ENCODE data around the gene CCL20. TPM values are rescaled to one million over a fixed set of nuclear protein-coding genes. Genes with fewer than 3 reads are reported as not detected.
"Not testable (repeated sequence)": the region's sequence is repeated elsewhere in the genome, so short reads cannot be mapped to it uniquely, and the experiment has no call there.

CCL20 gene
- total RNA-seq, 4 donors from 2014 or later: 0.40 to 1.5 TPM; not detected in 2

DNA sequence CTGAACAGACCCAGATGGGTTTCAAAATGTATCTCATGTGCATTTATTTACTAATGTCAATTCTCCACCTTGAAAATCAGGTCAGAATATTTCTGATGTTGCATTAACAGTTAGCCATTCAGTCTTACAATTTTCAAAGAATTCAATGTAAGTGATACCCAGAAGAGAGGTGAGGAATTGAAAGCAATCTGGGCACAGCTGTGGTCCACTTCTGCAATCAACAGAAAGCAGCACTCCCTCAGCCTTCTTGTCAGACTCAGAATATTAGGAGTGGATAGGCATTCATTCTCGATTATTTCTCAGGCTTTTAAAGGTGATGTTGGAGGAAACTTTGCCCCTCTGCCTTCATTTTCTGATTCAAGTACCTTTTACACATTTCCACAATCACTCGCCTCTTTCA is 15.7 kb downstream of the CCL20 start:
- H3K27me3 ChIP-seq: no peaks in the 10 kb centered on the region
- H3K4me3 ChIP-seq: no peak overlapping the region
- no peaks in the 10 kb centered on the region for H3K36me3 ChIP-seq
- in situ Hi-C loops (cut with MboI; ENCODE audit: low sequenced_read_pairs in 4 of 4): no loop called here
- TF ChIP-seq POLR2A (IDR thresholded peaks at IDR 0.05): no peak
- TF ChIP-seq, protein P1, sequence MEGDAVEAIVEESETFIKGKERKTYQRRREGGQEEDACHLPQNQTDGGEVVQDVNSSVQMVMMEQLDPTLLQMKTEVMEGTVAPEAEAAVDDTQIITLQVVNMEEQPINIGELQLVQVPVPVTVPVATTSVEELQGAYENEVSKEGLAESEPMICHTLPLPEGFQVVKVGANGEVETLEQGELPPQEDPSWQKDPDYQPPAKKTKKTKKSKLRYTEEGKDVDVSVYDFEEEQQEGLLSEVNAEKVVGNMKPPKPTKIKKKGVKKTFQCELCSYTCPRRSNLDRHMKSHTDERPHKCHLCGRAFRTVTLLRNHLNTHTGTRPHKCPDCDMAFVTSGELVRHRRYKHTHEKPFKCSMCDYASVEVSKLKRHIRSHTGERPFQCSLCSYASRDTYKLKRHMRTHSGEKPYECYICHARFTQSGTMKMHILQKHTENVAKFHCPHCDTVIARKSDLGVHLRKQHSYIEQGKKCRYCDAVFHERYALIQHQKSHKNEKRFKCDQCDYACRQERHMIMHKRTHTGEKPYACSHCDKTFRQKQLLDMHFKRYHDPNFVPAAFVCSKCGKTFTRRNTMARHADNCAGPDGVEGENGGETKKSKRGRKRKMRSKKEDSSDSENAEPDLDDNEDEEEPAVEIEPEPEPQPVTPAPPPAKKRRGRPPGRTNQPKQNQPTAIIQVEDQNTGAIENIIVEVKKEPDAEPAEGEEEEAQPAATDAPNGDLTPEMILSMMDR (IDR thresholded peaks at IDR 0.05 in 4 of 5, conservative IDR thresholded peaks at IDR 0.05 in 1 of 5): no peak
- no peak for DNase-seq
- intact Hi-C loops (cut with DNase I; ENCODE audit: low total_unique reads): no loop called here
- H3K4me1 ChIP-seq: no peaks in the 10 kb centered on the region
- H3K9me3 ChIP-seq: no peaks in the 10 kb centered on the region
- H3K27ac ChIP-seq: no peak overlapping the region
- ATAC-seq: no peak

DNA sequence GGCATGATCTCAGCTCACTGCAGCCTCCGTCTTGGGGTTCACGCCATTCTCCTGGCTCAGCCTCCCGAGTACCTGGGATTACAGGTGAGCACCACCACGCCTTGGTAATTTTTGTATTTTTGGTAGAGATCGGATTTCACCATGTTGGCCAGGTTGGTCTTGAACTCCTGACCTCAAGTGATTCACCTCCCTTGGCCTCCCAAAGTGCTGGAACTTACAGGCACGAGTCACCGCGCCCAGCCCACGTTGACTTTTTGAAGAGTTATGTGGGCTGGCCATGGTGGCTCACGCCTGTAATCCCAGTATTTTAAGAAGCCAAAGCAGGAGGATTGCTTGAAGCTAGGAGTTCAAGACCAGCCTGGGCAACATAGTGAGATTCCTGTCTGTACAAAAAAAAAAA is 20.8 kb downstream of the CCL20 start:
- no peak for TF ChIP-seq POLR2A (IDR thresholded peaks at IDR 0.05)
- TF ChIP-seq, protein P1 (IDR thresholded peaks at IDR 0.05 in 4 of 5, conservative IDR thresholded peaks at IDR 0.05 in 1 of 5): no peak
- Histone ChIP-seq H3K36me3 (no peaks in the 10 kb centered on the region), H3K4me1 (no peaks in the 10 kb centered on the region), H3K4me3 (no peak overlapping the region), H3K27me3 (no peaks in the 10 kb centered on the region), H3K9me3 (no peaks in the 10 kb centered on the region), H3K27ac (no peak overlapping the region)
- no peak for ATAC-seq
- intact Hi-C loops (cut with DNase I; ENCODE audit: low total_unique reads): no loop called here
- DNase-seq: no peak
- in situ Hi-C loops (cut with MboI; ENCODE audit: low sequenced_read_pairs in 4 of 4): no loop called here

DNA sequence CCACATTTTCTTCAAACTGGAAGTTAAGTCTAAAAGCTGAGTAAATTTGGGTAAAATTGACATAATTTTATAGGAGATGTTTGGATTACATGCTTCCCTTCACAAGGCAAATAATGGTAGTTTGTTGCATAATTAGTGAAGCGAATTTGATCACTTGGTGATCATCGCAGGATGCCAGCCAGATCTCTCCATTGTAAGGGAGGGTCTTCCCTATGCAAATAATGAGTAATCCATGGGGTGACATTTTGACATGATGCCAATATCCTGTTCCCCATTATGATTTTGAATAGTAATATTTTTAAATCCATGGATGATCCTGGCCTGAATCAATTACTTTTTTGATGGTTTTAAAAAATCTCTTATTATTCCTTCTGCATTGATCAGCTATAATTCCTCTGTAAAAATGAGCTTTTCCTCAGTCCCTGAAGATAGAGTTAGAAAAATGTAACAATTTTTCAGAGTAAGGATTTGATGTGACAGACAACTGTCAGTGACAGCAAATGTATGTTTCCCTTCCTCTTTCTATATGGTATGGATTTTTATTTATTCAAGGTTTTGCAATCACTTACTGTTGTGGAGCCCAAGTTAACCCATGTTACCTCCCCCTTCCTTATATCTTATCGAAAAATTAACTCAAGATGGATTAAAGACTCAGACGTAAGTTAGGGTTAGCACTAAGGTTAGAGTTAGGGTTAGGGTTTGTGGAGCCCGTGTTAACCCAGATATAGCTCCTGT is 21.4 kb downstream of the CCL20 start:
- no peaks in the 10 kb centered on the region for H3K36me3 ChIP-seq
- no peaks in the 10 kb centered on the region for H3K9me3 ChIP-seq
- intact Hi-C loops (cut with DNase I; ENCODE audit: low total_unique reads) (no loop called here), in situ Hi-C loops (cut with MboI; ENCODE audit: low sequenced_read_pairs in 4 of 4) (no loop called here)
- H3K27me3 ChIP-seq: no peaks in the 10 kb centered on the region
- no peak overlapping the region for H3K4me3 ChIP-seq
- no peak for TF ChIP-seq POLR2A (IDR thresholded peaks at IDR 0.05)
- TF ChIP-seq, protein P1 (IDR thresholded peaks at IDR 0.05 in 4 of 5, conservative IDR thresholded peaks at IDR 0.05 in 1 of 5): no peak
- H3K27ac ChIP-seq: no peak overlapping the region
- ATAC-seq: no peak
- DNase-seq: no peak
- H3K4me1 ChIP-seq: no peaks in the 10 kb centered on the region

DNA sequence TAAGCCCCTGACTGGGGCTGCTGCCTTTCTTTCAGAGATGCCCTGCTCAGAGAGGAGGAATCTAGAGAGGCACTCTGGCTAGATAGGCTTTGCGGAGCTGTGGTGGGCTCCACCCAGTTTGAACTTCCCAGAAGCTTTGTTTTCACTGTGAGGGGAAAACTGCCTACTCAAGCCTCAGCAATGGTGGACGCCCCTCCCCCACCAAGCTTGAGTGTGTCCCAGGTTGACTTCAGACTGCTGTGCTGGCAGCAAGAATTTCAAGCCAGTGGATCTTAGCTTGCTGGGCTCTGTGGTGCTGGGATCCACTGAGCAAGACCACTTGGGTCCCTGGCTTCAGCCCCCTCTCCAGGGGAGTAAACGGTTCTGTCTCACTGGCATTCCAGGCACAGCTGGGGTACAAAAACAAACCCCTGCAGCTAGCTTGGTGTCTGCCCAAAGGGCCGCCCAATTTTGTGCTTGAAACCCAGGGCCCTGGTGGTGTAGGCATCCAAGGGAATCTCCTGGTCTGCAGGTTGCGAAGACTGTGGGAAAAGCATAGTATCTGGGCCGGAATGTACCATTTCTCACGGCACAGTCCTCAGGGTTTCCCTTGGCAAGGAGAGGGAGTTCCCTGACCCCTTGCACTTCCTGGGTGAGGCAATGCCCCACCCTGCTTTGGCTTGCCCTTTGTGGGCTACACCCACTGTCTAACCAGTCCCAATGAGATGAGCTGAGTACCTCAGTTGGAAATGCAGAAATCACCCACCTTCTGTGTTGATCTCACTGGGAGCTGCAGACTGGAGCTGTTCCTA is 25.9 kb downstream of the CCL20 start:
- H3K4me1 ChIP-seq; H3K27me3 ChIP-seq; DNase-seq; intact Hi-C loops (cut with DNase I; ENCODE audit: low total_unique reads); H3K36me3 ChIP-seq; in situ Hi-C loops (cut with MboI; ENCODE audit: low sequenced_read_pairs in 4 of 4); H3K4me3 ChIP-seq; H3K9me3 ChIP-seq; H3K27ac ChIP-seq; ATAC-seq: not testable (repeated sequence)

DNA sequence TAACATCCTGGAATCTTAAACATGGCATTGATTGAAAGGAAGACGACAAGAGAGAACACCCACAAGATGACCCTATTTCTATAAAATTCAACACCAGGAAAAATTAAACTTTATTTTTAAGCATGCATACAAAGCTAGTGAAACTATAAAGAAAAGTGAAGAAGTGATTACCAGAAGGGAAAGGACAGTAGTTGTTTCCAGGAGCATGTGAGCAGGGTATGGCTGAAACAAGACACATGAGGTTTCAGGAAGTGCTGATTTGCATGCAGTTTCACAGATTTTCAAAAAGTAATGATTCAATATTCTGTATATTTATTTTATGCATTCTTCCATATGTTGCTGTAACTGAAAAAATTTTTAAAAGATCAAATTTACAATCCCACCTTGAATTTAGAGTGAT is 33.2 kb downstream of the CCL20 start:
- DNase-seq (no peak), ATAC-seq (no peak)
- TF ChIP-seq POLR2A (IDR thresholded peaks at IDR 0.05): no peak
- TF ChIP-seq, protein P1 (IDR thresholded peaks at IDR 0.05 in 4 of 5, conservative IDR thresholded peaks at IDR 0.05 in 1 of 5): no peak
- in situ Hi-C loops (cut with MboI; ENCODE audit: low sequenced_read_pairs in 4 of 4): no loop called here
- no peaks in the 10 kb centered on the region for H3K36me3 ChIP-seq
- no peaks in the 10 kb centered on the region for H3K4me1 ChIP-seq
- no peak overlapping the region for H3K27ac ChIP-seq
- no peaks in the 10 kb centered on the region for H3K27me3 ChIP-seq
- H3K9me3 ChIP-seq: no peaks in the 10 kb centered on the region
- no peak overlapping the region for H3K4me3 ChIP-seq
- intact Hi-C loops (cut with DNase I; ENCODE audit: low total_unique reads): no loop called here
